Right renal cortex interstitium (tissue), 3 donors: ENCODE results near the gene GSTM2. TPM values are rescaled to one million over a fixed set of nuclear protein-coding genes. Genes with fewer than 3 reads are reported as not detected.

ENCODE experiments used
- DNase-seq, 3 donors: peaks; one replicate each; pipeline ENCODE4 v3.0.0-alpha.2; 2013; ENCODE audit warnings: low read depth in 3 of 3, low spot score in 2 of 3
- polyA plus RNA-seq, 3 donors: library from polyadenylated mRNA; unstranded; fragments of 120-200 nt; gene quantifications; one replicate each; pipeline ENCODE4 v1.2.1, GENCODE V29; 2013; ENCODE audit not compliant: insufficient read length in 3 of 3

Gene GSTM2
- polyA plus RNA-seq, 3 donors, result 150 to 219 (median 178) TPM

- no peak for DNase-seq
These were observed 38.4 kb upstream of the GSTM2 start for GRCh38 chr1:109629372-109630030.

DNA sequence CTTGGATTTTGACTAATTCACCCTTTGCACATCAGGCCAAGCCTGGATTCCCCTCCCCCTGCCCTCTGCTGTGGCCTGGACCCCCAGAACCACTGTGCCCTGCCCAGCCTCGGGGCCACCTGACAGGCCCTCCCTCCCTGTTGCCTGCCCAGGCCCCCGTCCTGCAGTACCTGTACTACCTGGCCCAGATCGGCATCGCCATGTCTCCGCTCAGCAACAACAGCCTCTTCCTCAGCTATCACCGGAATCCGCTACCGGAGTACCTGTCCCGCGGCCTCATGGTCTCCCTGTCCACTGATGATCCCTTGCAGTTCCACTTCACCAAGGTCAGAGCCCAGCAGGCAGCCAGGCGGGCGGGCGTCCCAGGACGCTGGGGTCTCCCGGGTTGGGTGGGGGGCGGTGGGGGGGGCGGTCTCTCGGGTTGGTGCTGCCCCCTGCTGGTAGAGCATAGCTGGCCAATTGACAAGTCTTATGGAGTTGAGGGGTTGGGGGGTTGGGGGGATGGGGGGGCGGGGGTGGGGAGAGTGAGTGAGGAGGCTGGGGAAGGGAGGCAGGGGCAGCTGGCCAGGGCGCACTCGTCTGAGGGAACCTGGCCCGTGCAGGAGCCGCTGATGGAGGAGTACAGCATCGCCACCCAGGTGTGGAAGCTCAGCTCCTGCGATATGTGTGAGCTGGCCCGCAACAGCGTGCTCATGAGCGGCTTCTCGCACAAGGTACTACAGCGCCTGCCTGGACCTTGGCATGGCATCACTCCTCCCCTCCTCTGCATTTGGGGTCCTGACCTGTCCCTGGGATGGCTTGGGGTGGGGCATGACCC, 37.6 kb upstream of the GSTM2 start:
- no peak for DNase-seq

- no peak for DNase-seq
These were observed 36.9 kb upstream of the GSTM2 start for GRCh38 chr1:109630898-109631512.

GRCh38 chr1:109631513-109632505, 36.0 kb upstream of the GSTM2 start:
- no peak for DNase-seq

- no peak for DNase-seq
These were observed 35.0 kb upstream of the GSTM2 start for GRCh38 chr1:109632671-109633346.

GRCh38 chr1:109634292-109634691, 33.6 kb upstream of the GSTM2 start:
- DNase-seq, result no peak

DNA sequence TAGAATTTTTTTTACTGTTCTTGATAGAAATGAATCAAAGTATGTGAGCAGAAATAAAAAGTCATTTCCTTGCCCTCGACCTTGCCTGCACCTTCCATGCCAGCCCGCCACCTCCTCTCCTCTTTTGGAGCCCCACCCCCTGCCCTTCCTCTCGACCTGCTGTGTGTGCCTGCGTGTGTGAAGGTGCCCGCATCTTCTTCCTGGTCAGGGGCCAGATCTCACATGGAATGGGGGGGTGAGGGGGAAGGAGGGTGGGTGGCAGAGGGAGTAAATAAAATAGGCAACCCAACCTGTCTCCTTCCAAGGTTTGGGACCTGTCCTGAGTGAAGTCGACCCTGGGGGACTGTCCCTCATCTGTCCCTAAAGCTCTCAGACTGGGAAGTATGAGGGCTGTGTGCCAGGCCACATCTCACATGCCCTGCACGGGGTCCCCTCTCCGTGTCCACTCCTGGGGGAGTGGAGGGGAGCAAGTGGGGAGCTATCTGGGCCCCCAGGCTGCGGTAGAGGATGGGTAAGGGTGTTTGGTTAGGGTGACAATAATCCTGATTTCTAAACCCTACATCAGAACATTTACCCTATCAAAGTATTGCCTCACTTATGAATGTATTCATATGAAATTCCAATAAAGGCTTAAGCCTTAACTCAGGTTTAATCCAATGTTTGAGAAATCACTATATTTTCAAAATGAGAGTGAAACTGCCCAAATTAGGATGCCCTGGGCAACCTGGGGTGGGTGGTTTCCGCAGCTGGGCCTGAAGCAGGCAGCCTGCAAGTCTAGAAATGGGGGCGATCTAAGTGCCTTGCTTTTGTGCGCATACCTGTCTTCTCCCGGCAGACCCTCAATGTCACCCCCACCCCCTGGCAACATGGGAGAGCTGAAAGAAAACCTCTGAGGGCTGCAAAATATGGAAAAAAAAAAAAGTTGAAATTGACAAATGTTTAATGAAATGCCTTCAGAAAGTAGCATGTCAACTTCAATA, 32.8 kb upstream of the GSTM2 start:
- DNase-seq, result no peak

DNA sequence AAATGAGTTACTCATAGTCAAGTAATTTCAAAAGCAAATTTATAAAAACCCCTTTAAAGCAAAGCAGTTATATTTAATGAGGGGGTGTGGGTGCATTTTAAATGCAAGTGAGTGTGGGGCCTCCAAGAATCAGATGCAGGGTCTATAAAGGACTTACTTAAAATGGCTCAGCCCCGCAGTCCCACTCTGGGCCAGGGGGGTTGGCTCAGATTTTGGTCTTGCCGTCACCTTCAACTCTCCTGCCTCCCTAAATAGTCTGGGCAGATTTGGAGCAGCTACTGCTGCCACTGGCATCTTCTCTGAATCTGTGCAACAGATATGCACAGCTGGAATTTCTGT, 32.0 kb upstream of the GSTM2 start:
- DNase-seq, result no peak

DNA sequence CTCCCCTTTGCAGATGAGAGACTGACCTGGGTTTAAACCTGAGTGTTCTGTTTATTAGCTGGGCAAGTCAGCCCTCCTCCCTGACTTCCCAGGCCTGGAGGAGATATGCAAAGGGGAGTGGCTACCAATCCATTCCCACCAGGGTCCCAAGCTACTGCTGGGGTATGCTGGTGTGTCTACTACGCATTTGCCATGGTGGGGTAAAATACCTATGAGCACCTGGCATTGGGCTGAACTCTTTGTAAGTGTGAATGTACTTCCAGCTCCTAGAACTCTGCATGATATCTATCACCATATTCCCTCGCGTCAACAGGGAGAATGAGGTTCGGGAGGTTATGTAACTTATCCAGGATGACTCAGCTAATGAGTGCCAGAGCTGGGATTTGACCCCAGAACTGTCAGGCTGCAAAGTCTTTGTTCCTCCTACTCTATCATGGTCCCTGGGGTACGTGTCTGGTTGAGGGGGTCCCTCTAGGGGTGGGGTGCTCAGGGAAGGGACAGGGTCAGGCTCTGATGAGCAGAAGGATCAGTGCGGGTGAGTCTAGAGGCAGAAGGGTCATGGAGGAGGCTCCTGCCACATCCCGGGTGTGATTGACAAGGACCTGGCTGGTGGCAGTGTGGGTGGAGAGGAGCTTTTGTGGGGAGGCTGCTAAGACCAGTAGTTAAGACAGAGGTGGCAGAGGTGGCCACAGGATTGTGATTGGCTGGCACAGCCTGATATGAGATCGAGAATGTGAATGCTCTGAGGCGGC, 31.5 kb upstream of the GSTM2 start:
- no peak for DNase-seq

- DNase-seq, result no peak
These were observed 30.4 kb upstream of the GSTM2 start for GRCh38 chr1:109637446-109637845.

- DNase-seq, result no peak
These were observed 28.6 kb upstream of the GSTM2 start for GRCh38 chr1:109639063-109639840.

DNA sequence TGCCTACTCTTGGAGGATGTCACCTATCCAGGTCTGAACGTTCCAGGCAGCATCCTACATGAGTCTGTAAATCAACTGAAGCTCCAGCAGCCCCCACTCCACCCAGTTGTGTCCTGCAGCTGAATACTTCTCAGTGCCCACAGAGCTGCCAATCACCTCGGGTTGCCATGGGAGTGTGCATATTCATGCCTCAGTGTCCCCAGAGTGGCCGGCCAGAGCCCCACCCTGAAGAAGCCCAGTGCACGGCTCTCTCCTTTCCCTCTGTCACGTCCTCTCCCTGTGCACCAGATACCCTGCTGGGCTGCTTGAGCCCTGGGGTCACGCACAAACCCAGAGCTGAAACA, 28.0 kb upstream of the GSTM2 start:
- no peak for DNase-seq

DNA sequence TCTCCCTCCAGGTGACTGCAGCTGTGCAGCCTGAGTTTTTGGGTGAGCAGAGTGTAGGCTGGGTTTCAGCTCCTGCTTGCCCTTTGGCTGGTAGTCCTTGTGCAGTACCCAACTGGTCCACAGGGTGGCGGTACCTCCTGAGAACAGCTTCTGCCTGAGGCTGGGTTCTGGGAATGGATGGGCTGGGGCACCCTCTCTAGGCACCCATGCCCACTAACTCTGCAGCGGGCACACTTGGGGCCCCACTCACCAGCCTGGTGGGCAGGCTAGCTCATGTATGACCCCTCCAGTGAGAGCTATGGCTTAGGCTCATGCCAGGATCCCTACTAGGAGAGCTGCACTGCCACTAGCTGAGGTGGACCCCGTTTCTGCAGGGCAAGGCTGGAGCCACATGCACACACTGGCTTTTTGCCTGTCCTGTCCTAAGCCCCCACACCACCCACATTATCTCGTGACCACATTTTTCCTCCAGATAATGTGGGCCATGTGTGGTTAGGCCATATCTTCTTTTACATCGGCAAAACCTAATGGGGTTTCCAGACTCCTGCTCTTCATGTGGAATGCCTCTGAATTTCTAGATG, 27.5 kb upstream of the GSTM2 start:
- no peak for DNase-seq

DNA sequence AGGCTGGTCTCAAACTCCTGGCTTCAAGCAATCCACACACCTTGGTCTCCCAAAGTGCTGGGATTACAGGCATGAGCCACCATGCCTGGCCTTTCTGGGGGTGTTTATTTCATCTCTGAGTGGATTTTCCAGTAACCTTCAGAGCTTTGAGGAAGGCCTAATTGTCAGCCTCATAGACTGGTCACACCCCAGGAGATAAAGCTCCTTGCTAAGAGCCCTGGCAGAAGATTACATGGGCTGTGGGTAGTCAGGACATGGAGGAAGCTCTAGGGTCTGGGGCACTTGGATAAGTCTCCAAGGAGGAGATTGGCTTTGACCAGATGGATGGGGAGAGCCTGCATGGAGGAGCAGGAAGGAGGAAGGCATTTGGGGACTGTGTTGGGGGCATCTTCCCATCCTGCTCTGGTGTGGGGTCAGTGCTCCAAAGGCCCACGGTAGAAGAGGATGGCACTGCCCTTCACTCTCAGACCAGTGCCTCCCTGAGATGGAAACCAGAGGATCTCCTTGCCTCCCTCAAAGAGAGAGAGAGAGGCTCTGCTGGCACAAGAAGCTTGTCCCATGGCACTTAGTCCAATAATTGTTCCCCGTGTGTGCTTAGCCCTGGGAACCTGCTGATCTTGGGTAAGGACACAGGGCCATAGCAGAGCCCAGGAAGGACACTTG, 26.6 kb upstream of the GSTM2 start:
- no peak for DNase-seq

DNA sequence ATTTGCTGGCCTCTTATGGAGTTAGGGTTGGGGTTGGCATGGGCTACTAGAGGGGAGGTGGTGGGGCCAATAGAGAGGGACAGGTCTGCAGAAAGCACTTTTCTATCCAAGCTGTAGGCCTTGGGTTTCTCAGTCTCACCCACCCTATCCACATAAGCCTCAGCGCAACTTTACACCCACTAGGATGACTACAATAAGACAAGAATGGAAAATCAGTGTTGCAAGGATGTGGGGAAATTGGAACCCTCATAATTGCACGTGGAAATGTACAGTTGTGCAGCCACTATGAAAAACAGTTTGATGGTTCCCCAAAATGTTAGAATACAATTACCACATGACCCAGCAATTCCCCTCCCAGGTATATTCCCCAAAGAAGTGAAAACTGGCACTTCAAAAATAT, 26.0 kb upstream of the GSTM2 start:
- DNase-seq, result no peak

GRCh38 chr1:109642626-109643025, 25.2 kb upstream of the GSTM2 start:
- no peak for DNase-seq
